SIG-M5 treated with dmso at 0.1 percent for 504 hours (cell line): ENCODE data around the gene SERINC5.

Experiments used
- DNase-seq: peaks from one replicate; lab custom pipeline; 2025; ENCODE audit not compliant: unreplicated experiment; lab: John Stamatoyannopoulos, UW

The SERINC5 gene

DNA sequence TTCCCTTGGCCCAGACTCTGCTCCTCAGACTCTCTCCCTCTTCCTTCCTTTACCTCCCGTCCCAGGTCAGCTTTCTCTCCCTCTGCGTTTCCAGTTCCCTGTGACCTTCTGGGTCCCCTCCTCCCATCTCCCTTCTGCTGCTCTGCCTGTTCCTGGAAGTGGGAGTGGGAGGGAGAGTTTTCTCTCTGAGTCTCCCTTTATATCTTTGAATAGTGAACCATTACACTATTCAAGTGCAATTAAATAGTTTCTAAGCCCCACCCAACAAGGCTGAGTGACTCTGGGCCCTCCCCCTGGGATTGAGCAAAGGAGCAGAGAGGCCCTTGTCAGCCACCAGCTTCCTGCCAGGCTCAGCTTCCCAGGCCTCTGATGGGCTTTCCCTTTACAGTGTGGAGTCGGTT, 185.9 kb downstream of the SERINC5 start:
- DNase-seq = peak; percentile 94

DNA sequence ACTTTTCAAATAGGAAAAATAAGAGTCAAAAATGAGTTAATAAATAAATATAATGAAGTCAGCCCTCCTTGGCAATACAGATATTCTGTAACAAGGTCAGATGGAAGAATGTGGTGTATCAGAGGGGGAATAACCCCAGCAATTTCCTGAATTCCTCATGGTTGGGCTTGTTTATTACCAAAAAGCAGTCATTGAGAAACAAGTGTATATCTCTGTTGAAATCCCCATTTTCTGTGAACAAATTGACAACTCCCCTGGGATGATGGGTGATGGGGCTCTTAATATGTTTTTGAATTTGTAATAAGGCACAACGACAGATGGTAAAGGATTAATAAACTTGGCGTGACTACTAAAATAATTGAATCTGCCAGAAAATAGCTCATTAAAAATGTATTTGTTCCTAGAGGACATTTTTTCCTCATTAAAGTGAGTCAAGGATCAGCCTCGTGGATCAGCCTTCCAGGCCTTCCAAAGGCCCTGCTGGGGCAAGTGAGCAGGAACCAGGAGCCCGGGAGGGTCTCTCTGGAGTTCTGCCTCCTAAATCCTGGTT, 186.5 kb downstream of the SERINC5 start:
- DNase-seq = peak; percentile 35

DNA sequence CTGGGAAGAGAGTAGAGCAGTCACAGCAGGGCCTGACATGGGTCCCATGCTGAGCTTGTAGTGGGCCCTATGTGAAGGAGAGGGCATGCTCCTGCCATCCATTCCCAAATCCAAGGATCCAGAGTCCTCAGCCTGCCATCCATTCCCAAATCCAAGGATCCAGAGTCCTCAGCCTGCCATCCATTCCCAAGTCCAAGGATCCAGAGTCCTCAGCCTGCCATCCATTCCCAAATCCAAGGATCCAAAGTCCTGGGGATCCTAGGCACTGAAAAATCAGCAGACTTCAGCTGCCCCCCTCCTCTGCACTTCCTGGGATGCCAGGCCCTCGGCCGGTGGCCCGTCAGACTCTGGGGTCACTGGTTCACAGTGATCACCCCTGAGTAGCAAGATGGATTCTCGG, 187.1 kb downstream of the SERINC5 start:
- no peak for DNase-seq

DNA sequence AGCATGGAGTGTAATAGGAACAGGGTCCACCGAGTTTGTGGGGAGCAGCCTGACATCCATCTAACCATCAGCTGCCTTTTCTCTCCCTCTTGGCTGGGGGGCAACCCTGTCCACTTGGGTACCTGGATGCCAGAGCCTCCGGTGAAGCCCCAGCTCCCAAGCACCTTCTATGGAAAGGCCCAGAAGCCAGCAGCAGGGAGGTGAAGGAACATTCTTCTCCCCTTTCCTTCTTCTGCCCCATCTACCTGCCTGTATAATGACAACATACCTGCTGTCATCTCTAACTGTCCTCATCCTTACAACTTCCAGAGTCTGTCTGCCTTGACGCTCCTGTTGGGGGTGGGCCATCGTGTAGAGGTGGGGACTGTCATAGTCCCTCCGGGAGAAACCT, 187.6 kb downstream of the SERINC5 start:
- no peak for DNase-seq

DNA sequence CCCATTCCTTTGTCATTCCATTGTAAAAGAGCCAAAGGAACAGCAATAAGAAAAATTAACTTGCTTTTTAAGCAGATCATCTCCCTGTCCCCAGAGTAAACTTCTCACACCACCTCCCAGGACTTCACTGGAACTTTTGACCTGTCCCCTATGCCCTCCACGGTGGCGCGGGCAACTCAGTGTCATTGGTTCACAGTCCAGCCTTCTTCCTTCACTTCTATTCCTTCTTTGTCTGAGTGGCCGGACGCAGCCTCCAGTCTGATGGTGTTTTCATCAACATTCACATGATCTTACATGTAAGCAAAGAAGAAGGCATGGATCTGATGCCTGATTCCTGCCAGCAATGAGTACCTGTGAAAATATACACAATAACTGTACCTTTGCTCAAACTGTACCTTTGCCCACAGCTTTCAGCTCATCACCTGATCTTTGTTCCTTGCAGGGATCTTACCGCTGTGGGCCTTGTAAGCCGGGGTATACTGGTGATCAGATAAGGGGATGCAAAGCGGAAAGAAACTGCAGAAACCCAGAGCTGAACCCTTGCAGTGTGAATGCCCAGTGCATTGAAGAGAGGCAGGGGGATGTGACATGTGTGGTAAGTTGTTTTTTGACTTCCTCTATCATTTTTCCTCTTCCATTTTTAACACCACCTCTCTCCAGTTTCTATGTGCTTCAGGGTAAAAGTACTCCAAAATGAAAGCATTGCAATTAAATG, 188.2 kb downstream of the SERINC5 start:
- peak; percentile 81 for DNase-seq

DNA sequence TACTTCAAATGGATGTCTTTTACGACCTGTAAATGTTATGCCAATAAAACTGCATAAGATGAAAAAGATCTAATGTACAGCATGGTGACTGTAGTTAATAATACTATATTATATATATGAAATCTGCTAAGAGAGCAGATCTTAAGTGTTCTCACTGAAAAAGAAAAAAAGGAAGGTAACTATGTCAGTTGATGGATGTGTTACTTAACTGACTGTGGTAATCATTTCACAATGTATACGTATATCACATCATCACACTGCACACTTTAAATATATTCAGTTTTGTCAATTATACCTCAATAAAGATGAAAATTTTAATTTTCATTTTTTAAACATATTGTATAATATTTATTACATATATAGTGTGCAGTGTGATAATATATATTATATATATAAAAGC, 188.8 kb downstream of the SERINC5 start:
- peak; percentile 83 for DNase-seq

DNA sequence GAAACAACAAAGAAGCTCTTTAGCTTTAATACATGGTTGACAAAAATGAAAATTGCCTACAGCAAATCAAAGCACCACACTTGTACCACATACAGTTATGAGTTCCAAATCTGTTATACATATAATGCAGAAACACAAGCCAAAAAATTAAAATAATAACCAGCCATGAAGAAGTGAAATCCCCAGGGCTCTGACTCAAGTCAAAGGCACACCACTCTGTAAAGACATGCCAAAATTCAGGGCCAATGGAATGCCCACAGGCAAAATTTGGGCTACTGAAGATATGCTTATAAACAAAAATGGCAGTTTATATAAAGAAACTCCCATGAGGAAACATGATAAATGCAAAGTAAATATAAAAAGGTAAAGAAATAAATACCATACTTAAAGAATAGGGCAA, 191.7 kb downstream of the SERINC5 start:
- DNase-seq = no peak
